NOMO-1 (cell line): ENCODE results near the gene FANK1.
"Not testable (repeated sequence)": the region's sequence is repeated elsewhere in the genome, so short reads cannot be mapped to it uniquely, and the experiment has no call there.

Source experiments
- DNase-seq, 2 experiments: peaks; one replicate each; lab custom pipeline; 2025; ENCODE audit not compliant: unreplicated experiment in 2 of 2; lab: John Stamatoyannopoulos, UW

The FANK1 gene

GRCh38 chr10:125886914-125887512 lies 9.4 kb upstream of the FANK1 start:
- DNase-seq: no peak

- not testable (repeated sequence) for DNase-seq
These were observed 6.9 kb upstream of the FANK1 start for GRCh38 chr10:125889441-125889840.

GRCh38 chr10:125892402-125892801 lies 4.0 kb upstream of the FANK1 start:
- not testable (repeated sequence) for DNase-seq

GRCh38 chr10:125894176-125894575 lies 2.2 kb upstream of the FANK1 start:
- DNase-seq: not testable (repeated sequence)

- DNase-seq: peak in 1 of 2 experiments; percentile 12
These were observed 955 bp upstream of the FANK1 start for GRCh38 chr10:125895130-125896087.

GRCh38 chr10:125897317-125897716 lies 953 bp downstream of the FANK1 start:
- DNase-seq: not testable (repeated sequence)

- DNase-seq: not testable (repeated sequence)
These were observed 4.6 kb downstream of the FANK1 start for GRCh38 chr10:125900963-125901362.

GRCh38 chr10:125903135-125903640 lies 6.8 kb downstream of the FANK1 start:
- not testable (repeated sequence) for DNase-seq

GRCh38 chr10:125905069-125905994 lies 9.0 kb downstream of the FANK1 start:
- DNase-seq: not testable (repeated sequence)

- peak in 1 of 2 experiments; percentile 25 for DNase-seq
These were observed 11.2 kb downstream of the FANK1 start for GRCh38 chr10:125907598-125907997.

- DNase-seq: not testable (repeated sequence)
These were observed 12.4 kb downstream of the FANK1 start for GRCh38 chr10:125908813-125909212.

GRCh38 chr10:125909491-125909890 lies 13.1 kb downstream of the FANK1 start:
- DNase-seq: not testable (repeated sequence)

- no peak for DNase-seq
These were observed 14.8 kb downstream of the FANK1 start for GRCh38 chr10:125911145-125911544.

GRCh38 chr10:125911990-125912389 lies 15.6 kb downstream of the FANK1 start:
- DNase-seq: no peak

- not testable (repeated sequence) for DNase-seq
These were observed 16.9 kb downstream of the FANK1 start for GRCh38 chr10:125913277-125913676.

GRCh38 chr10:125916977-125917376 lies 20.6 kb downstream of the FANK1 start:
- no peak for DNase-seq

- DNase-seq: not testable (repeated sequence)
These were observed 21.5 kb downstream of the FANK1 start for GRCh38 chr10:125917704-125918361.

- not testable (repeated sequence) for DNase-seq
These were observed 25.4 kb downstream of the FANK1 start for GRCh38 chr10:125921643-125922306.

- no peak for DNase-seq
These were observed 29.0 kb downstream of the FANK1 start for GRCh38 chr10:125925262-125925834.
